Measurements from ENCODE around the gene FAM171A1.

GRCh38 chr10:15367296-15368085 lies 3.6 kb downstream of the FAM171A1 start:
- TF ChIP-seq, protein P1, sequence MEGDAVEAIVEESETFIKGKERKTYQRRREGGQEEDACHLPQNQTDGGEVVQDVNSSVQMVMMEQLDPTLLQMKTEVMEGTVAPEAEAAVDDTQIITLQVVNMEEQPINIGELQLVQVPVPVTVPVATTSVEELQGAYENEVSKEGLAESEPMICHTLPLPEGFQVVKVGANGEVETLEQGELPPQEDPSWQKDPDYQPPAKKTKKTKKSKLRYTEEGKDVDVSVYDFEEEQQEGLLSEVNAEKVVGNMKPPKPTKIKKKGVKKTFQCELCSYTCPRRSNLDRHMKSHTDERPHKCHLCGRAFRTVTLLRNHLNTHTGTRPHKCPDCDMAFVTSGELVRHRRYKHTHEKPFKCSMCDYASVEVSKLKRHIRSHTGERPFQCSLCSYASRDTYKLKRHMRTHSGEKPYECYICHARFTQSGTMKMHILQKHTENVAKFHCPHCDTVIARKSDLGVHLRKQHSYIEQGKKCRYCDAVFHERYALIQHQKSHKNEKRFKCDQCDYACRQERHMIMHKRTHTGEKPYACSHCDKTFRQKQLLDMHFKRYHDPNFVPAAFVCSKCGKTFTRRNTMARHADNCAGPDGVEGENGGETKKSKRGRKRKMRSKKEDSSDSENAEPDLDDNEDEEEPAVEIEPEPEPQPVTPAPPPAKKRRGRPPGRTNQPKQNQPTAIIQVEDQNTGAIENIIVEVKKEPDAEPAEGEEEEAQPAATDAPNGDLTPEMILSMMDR (IDR thresholded peaks at IDR 0.05; ENCODE audit: insufficient read depth, low read depth, low read length) = no peak
- TF ChIP-seq EZH2 (IDR thresholded peaks at IDR 0.05; ENCODE audit: insufficient read depth, low read length) = no peak

Data from astrocyte (in vitro differentiated cells and primary cell).